GM18858 (cell line): ENCODE results near the gene NEXN.

Experiments used
- ATAC-seq: cut with Tn5 transposase; IDR thresholded peaks from one replicate; pipeline ENCODE4 v1.9.1; 2021; ENCODE audit not compliant: unreplicated experiment

NEXN gene

DNA sequence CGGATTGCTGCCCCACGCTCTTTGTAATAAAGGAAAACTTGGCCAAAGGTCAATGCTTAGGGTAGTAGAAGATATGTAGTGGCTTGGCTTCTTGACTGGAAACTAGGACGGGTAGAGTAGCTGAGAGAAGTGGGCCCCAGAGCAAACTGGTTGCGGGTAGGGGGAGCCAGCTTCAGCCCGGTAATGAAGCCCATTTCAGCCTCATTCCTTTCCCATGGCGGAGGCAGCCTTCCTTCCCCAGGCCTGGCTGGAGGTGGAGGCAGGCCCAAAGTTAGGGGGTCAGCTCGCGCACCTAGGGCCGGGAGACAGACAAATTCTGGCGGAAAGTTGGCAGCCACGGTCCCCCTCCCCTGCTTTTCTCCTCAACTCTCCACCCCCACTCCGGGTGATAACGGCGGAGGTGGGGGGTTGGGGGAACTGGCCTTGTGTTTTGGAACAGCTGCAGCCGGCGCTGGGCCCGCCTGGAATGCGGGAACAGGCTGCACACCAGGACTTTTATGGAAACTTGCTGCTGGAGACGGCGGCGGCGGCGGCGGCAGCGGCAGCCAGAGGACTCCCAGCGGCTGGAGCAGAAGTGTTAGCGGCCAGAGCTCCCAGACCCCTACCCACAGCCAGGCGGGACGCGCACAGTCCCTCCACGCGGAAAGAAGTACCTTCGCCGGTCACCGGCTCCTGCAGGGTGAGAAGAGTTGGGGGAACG, at the start of gene NEXN:
Gene NEXN (plus strand): TSS at position 544 of the 700 bp plus-strand sequence. CDS start 27,483 bp downstream, outside the sequence.
- peak; percentile 15 for ATAC-seq

DNA sequence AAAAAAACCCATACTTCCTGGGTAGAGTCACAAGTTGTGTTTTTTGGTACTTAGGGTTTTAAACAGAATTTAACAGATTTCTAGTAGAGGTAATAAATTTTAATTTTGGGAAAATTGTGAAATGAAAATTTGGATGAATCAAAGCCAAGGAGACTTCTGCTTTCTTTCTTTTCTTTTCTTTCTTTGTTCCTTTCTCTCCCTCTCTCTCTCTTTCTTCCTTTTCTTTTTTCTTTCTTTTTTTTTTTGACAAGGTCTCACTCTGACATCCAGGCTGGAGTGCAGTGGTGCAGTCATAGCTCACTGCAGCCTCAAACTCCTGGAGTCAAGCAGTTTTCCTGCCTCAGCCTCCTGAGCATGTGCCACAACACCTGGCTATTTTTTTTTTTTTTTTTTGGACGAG, 46.9 kb upstream of the NEXN start:
- no peak for ATAC-seq

DNA sequence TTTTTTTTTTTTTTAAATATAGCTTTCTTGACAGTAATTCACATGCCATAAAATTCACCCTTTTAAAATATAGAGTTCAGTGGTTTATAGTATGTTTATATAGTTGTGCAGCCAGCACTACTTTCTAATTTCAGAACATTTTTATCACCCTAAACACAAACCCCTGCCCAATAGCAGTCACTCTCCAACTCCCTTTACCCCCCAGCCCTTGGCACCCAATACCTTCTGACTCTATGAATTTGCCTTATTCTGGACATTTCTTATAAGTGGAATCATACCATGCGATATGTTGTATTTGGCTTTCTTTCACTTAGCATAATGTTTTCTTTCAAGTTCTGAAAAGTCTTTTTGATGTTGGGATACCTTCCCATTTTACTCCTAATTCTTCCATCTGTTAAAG, 42.5 kb upstream of the NEXN start:
- ATAC-seq, result no peak

DNA sequence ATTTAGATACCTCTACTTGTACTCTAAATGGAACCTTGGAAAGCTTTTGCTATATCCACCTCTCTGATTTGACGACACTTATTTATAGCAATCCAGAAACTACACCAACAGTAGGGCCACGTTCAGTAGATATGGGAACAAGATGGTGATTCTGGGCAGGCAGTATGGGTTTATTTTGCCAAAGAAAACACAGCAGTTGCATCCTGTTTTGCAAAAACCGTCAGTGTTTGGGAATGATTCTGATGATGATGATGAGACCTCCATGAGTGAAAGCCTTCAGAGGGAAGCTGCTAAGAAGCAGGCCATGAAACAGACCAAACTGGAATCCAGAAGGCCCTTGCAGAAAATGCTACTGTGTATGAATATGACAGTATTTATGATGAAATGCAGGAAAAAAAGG, 41.5 kb upstream of the NEXN start:
- no peak for ATAC-seq

DNA sequence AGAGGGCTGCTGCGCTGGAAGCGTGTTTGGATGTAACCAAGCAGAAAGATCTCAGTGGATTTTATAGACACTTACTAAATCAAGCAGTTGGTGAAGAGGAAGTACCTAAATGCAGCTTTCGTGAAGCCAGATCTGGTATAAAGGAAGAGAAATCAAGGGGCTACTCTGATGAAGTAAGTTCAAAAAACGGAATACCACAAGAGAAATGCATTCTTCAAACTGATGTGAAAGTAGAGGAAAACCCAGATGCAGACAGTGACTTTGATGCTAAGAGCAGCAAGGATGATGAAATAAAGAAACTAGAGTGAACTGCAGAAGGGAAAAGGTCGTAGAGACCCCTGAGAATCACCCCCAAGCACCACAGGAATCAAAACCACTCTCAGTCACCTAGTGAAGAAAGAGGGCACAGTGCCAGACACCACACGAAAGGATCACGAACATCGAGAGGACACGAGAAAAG, 40.8 kb upstream of the NEXN start:
- ATAC-seq, result no peak

DNA sequence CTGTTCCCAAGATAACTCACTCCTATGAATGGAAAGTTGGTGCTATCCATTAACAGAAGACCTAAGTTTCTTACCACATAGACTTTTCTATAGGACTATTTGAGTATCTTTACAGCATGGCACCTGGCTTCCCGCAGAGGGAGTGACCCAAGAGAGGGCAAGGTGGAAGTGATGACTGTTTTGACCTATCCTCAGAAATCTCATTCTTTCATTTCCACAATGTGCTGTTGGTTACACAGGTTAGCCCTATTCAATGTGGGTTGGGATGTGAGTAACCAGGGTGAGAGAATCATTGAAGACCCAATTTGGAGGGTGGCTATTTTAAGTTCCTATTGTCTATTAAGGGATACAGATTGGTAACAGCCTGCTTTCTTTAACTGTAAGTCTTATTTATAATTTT, 38.3 kb upstream of the NEXN start:
- ATAC-seq, result no peak

DNA sequence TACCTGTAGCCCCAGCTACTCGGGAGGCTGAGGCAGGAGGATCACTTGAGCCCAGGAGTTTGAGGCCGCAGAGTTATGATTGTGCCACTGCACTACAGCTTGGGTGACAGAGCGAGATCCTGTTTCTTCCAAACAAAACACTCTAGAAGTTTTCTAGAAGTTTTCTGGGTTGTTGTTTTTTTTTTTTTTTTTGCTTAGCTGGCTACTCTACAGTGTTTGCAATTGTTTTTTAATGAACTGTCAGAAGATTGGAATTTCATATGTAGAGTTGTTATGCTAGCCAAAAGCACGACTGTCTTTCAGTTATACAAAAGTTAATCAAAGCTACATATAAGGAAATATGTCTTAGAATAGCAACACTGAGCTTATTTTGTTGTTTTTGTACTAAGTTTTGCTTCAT, 30.9 kb upstream of the NEXN start:
- ATAC-seq, result no peak

DNA sequence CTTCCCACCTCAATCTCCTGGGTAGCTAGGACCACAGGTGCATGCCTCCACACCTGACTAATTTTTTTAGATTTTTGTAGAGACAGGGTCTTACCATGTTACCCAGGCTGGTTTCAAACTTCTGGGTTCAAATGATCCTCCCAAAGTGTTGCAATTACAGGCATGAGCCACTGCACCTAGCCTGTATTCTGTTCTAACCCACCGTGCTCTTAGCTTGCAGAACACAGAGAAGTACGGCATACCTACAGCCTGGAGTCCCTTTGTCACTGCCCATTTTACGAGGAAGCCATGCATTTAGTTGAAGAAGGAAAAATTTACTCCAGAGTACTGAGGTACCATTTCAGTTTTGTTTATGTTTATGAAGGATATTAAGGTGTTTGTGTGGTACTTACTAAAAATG, 29.7 kb upstream of the NEXN start:
- ATAC-seq, result no peak

DNA sequence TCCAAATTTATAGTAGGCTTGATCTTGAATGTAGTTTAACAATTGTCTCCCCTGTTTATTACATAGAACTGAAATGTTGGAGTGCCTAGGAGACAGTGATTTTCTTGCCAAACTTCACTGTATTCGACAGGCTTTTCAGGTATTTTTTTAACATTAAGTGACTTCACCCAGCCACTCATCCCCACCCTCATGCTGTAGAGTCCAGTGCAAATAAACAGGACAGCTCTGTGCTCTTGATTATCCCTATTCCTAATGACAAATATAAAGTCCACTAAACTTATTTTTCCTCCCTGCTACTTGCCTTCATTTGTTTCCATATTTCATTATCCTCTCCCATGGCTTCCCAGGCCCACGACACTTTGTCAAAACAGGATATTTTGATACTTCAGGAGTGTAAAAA, 29.2 kb upstream of the NEXN start:
- ATAC-seq, result no peak

DNA sequence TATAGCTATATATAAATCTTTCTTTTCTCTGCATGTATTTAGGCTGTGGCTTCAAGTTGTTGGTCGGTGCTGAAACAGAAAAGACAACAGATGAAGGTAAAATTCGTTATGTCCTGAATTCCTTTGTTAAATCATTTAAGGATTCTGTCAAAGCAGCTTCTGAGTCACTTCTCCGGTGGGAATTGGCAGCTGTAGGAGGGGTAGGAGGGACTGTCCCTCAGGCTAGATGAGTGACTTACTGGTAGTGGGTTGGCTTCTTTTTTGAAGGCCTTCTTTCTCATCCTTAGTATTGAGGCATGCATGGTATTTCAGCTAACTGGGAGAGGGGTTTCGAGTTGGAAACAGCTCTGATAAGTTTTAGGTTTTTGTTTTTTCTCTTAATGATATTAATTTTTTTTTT, 22.1 kb upstream of the NEXN start:
- ATAC-seq, result no peak

DNA sequence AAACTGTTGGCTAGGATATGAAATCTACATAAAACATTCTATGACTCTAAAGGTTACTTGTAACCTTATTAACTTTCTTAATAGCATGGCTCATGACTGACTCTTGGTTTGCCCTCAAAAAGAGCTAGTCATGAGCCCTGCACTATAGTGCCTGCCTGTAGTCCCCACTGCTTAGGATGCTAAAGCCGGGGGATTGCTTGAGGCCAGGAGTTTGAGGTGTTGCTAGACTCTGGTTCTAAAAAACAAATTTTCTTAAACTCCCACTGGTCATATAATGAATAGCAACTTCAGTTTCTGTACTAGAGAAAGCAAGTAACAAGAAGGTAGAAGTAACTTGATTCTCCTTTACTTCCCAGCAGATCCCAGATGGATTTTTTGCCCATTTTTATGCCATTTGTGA, 15.8 kb upstream of the NEXN start:
- no peak for ATAC-seq

DNA sequence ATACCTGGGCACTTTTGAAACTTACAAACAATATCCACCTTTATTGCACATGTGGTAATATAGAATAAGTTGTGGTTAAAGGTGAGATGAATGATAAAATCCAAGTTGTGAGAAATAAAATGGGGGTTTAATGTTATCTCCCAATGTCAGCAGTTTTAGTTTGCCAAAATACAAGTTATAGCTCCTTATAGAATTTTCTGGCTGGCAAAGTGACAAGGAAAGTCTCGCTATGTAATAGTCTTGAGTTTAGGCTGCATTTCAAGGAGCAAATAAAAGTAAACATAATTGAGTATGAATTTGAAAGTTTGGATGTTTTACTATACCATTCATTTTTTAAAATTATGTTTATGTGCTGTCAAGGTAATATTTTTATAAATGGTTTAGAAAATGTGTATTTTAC, 15.0 kb upstream of the NEXN start:
- ATAC-seq, result no peak

DNA sequence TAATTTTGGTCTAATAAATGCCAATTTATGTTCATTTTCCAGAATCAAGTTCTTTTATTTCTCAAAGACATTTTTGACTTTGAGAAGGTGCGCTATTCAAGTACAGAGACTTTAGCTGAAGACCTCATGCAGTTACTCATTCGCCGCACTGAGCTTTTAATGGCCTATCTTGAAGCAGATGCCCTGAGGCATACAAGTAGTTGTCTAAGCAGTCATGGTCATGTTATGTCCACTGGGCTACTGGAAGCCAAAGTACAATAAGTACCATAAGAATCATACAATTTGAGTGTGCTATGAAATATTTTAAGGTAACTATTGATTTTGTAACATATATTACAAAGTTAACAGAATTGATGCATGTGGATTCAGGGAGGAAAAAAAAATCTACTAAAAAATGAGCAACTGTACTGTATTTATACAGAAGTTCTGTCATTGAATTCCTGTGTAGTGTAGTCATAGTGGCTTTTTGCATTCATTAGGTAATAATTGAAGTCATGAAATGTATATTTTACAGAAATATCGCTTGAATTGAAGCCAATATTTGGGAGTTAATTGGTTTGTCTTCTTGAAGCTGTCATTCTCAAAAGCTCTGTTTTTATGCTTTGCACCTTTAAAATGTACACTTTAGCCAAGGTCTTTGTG, 13.5 kb upstream of the NEXN start:
- no peak for ATAC-seq

DNA sequence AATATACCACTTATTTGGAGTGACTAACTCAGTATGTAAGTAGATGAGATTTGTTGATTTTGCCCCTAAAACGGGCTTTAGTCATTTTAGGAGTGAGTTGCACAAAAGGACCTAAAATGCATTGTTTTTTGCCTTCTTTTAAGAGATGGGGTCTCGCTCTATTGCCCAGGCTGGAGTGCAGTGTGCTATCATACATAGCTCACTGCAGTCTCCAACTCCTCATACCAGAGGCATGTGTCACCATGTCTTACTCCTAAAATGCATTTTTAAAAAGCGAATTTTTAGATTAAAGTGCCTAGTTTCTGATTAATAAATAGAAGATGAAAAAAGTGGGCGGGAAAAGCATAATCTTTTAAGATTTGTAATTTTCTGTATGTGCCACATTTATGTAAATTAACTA, 11.5 kb upstream of the NEXN start:
- no peak for ATAC-seq

DNA sequence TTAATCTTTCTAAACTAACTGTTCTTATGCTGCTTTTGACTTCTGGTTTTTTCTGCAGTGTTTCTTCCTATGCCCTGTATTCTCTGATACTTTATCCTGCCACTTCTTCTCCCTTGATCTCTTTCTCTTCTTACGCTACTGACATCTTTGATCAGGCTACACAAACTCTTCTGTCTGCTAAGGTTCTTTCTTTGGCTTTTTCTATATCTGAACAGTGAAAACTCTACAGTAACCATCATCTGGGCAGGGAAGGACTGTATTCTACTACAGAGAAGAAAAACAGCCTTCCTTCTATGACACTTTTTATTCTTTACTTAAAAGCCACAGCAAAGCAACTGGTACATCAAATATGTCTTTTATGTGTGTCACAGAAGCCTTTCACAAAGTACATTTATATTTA, 7.4 kb upstream of the NEXN start:
- ATAC-seq, result no peak

DNA sequence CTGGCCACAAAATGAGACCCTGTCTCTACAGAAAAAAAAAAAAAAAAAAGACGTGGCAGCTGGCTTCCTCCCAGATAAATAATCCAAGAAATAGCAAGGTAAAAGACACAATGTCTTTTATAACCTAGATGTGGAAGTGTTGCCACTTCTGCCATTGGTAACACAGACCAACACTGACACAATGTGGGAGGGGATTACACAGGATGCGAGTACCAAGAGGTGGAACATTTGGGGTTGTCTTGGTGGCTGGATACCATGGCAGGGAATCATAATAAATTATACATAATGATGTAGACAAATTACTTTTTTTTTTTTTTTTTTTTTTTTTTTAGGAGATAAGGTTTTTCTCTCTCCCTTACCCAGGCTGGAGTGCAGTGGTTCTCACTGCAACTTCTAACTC, 6.0 kb upstream of the NEXN start:
- no peak for ATAC-seq

DNA sequence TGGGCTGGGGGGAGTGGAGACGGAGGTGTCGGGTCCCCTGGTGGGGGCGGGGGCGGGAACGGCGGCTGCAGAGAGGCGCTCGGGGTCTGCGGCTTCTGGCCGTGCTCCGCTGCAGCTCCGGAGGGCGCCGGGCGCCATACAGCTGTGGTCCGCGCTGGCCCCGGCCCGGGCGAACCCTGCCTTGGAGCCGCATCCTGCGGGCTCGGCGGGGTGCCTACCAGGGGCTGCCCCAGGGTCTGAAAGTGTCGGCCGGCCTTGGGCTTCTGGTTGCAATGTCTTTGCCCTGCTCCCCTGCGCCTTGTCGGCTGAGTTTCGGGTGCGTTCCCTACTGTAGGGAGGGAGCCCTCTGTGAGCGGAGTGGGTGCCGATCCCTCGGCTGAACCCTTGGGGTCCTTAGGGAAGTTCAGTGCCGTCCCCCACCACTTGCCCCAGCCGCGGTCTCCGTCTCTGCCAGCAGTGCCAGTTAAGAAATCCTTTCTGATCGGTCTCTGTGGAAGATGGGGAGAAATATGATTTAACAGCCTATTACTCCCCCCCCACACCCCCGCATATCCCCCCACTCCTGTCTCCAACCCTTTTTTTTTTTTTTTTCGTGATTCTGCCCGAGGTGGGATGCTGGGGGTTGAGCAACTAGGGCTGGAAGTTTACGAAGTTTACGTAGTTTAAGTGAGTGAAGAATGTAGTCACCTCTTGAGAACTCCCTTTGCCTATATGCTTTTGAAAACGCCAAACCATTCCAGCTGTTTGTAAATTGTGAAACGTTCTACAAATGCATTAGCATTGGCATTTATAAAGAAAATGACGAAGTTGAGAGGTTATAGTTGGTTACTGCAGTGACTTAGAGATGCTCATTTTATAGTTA, 588 bp downstream of the NEXN start:
- ATAC-seq, result peak; percentile 58

DNA sequence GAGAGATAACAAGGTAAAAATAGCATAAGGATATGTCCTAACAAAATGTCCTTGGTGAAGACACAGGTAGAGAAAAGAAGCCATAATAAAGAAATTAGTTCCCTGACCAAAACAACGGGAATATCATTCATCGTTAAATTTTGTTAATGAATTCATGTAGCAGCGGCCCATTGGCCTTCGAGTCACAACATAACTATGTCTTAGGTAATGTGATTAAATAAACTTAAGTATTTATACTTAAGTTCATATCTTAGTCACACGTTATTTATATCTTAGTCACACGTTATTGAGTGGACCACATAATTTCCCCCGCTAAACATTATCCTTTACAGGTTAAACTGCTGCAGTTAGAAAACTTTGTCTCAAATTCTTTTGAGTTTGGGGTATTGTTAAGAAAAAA, 1.2 kb downstream of the NEXN start:
- ATAC-seq, result no peak

DNA sequence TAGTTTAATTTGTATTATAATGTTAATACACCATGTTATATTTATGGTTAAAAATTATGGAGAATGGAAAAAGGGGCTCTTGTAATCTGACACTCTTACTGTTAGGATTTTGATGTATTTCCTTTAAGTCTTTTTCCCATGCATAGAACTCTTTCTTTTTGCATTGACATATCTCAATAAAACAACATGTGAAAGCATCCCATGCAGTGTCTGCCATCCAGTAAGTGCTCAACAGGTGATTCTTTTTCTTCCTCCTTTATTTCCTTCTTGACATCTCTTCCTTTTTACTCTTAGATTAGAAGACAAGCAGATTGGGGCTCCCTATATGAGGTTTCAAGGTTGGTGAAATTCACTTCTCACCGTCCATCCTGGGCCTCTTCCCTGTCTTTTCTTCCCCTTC, 2.8 kb downstream of the NEXN start:
- no peak for ATAC-seq

DNA sequence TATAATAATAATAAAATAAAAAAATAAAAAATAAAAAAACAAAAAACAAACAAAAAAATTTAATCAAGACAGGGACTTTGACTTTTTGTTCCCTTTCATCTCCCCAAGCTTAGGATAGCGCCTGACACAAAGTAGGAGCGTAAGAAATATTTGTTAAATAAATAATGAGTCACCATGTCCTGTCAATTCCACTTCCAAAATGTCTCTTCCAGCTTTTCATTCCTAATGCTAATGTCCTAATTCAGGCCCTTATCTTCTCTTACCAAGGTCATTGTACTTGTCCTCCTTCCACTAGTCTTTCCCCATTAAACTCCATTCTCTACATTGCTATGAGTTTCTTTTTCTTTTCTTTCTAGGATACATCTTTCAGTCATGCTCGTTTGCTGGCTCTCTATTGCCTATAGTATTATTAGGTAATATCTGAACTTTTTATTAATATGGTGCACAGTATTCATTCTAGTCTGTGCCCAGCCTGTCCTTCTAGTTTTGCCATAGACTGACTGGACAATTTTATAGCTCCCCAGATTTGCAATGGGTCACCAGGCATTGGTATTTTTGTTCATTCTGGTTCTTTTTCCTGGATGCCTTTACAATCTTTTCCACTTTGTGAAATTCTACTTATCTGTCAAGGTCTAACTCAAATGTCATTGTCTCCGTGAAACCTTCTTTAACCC, 11.4 kb downstream of the NEXN start:
- no peak for ATAC-seq

DNA sequence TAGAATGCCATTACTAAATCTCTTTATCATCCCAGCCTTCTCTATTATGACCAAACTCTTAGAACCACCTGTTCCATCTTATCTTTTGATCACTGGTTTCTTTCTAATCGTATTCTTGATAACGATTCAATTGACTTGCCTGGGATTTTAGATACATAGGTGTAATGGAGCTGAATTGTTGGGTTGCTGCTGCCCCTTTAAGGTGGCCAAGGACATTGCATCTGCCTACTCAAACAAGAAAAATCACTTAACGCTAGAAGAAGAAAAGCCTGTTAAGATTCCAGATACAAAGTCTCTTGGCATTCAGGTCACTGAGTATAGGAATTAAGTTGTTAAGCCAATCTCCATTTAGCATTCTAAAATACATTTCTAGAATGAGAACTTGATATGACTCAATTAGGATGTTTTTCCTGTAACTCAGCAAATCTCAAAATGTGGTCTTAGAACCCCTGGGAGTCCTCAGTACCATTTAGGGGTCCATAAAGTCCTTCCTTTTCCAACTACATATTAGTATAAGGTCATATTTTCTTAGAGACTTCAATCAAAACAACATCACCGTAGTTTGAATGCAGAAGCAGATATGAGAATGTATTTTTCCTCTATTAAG, 12.4 kb downstream of the NEXN start:
- no peak for ATAC-seq
